SKM-1 (cell line): Measurements from ENCODE around the gene TTC16.

Experiments used
- DNase-seq: peaks from one replicate; lab custom pipeline; 2025; ENCODE audit not compliant: unreplicated experiment; lab: John Stamatoyannopoulos, UW

The TTC16 gene, protein sequence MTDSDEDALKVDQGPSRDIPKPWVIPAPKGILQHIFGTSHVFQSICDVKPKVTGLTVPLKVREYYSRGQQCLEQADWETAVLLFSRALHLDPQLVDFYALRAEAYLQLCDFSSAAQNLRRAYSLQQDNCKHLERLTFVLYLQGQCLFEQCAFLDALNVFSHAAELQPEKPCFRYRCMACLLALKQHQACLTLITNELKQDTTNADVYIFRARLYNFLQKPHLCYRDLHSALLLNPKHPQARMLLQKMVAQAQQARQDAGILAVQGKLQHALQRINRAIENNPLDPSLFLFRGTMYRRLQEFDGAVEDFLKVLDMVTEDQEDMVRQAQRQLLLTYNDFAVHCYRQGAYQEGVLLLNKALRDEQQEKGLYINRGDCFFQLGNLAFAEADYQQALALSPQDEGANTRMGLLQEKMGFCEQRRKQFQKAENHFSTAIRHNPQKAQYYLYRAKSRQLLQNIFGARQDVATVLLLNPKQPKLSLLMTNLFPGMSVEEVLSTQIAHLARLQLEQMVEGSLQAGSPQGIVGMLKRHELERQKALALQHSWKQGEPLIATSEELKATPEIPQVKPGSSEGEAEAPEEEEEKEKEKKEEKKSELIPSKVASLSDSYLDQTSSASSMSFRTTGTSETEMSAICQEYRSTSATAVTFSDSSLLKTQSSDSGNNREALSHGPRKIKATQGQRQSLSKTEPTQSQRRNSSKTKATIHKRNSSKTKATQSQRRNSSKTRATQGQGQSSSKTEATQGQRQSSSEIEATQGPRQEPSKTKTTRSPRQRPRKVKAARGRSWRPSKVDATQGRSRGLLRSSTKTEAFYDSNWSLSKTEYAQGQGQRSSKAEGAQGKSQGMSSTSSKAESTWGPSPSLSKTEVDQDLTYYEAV

DNA sequence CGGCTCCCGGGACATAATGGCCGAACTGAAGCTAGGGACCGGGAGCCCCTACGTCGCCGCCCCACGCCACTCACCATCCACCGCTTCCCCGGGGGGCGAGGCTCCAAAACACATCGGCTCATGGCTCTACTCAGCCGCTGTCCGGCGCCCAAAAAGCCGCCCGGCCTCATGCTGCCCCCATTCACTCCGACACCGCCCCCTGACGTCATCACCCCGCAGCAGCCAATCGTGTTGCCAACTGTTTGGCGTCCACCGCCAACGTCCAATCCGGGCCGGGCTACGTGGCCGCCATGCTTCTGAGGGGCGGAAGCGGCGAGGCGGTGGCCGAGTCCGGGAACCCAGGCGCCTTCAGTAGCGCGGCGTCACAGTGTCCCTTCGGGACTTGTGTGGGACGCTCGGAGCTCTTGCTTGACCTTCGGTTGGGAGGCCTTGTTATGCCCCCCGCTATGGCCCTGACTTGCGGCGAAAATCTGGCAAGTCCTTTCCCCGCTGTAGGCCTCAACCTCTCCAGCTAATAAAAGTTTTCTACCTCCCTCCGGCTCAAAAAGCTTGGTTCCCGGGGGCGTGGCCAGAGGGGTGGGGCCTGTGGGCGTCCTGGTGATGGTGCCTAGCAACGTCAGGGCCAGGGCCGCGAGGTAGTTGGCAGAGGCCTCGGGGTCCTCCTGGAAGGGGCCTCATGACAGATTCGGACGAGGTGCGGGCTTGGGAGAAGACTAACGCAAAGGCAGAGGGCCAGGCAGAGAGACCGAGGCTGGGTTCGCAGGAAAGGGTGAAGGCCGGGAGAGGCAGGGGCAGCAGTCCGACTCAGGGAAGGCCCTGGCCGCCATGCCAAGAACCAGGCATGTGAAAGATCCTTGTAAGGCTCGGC is at the start of gene TTC16, which contains the start of gene PTRH1:
TSS of gene TTC16 (plus strand) at position 610 of the 868 bp plus-strand sequence. CDS start at position 677, 67 bp downstream.
TSS of gene PTRH1 (minus strand) at position 194 of the 868 bp plus-strand sequence. CDS start at position 170, 24 bp downstream.
- DNase-seq = peak; percentile 83

DNA sequence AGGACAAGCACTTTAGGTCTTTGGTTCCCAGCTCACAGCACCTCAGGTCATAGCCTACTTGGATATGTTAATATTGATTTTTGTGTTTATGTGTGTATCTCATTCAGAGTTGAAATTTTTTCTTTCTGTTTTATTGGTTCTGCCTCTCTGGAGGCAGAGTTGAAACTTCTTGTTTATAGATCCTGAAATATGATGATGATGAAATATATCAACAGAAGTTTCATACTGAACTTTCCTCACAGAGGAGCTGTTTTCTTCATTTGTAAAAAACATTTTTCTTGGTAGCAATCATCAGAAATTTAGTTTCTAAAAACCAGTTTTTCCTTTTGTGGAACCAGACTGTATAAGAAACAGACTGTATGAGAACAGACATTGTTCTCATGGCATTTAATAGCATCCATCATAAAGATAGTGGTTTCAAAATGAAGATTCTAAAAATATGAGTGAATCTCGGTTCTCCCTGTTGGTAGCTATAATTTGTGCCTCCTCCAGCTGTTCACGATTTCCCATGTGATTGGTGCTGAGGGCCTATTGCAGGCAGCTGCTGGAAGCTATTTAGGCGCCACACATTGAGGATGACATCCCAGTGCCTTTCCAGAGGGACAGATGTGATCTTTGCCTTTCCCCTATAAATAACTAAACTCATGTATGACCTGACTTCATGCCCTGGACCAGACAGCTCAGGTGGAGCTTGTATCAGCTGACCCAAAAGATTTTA is 48.6 kb upstream of the TTC16 start:
- DNase-seq = no peak

DNA sequence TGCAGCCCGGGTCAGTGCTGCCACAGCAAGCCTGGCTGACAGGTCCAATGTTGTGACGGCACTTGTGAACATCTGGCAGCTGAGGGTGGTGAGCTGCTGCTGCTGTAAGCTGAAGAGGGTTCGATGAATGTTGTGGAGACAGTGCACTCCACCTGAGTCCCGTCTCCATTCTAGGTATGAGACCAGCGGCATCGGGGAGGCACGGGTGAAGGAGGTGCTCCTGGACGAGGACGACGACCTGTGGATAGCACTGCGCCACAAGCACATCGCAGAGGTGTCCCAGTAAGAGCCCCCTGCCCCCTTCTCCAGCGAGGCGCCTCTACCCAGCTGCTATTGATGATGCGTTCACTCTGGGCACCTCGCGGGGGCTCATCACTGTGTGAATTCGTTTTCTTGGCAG is 48.0 kb upstream of the TTC16 start:
- no peak for DNase-seq

DNA sequence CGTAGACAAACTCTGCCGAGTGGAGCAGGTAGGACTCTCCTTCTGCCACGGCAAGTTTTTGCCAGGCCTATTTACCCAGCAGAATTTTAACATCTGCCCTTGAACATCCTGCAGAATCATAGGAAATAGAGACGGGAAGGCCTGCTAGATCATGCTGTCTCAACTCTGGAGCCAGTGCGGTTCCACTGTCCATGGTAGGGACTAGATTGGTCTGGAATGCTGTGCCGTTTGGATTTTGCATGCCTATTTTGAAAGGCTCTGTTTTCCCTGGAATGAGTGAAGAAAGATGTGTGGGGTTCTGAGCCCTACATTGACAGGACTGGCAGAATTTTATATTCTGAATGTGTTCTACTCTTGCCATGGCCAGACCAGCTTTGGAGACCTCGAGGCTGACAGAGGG is 42.6 kb upstream of the TTC16 start:
- DNase-seq = no peak

DNA sequence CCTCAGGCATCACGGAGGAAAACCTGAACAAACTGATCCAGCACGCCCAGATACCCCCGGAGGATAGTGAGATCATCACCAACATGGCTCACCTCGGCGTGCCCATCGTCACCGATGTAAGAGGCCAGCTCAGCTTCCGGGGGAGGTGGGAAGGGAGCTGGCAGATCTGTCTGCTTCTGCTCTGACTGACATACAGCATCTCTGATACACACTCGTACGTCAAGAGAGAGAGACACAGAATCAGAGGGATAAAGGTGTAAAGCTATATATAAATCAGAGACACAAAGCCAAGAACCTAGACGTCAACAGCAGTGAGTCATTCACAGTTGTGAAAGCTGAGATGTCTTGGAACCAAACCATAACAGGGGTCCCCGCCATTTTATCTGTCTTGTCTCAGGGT is 39.2 kb upstream of the TTC16 start:
- no peak for DNase-seq

DNA sequence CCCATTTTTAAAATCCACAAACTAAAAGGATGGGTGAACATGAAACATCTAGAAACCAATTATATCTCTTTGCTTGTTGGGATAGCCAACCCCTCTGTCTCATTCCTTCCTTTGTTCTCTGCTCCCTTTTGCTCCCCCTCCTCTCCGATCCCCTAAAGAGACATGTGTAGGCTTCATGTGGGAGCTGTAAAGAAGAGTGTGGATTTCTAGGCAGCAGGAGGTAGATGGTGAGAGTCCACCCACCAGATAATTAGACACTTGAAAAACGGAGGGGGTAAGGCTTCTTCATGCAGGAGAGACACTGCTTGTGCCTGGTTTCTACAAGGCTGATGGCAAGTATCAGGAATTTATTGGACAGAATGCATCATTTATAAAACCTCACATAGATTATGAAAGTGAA is 36.4 kb upstream of the TTC16 start:
- no peak for DNase-seq

DNA sequence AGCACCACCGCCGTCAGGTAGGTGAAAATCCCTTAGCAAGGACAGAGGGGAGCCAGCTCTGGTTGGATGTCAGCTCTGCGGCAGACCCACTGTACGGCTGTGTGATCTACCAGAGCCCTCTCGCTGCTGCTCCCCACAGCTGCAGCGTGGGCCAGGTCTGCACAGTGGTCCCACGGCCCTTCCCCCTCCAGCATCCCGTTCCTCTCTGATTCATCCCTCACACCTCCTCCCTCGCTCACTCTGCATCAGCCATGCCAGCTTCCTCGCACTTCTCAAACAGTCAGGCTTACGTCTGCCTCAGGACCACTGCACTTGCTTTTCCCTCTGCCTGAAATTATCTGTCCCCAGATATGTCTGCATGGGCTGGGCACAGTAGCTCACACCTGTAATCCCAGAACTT is 35.7 kb upstream of the TTC16 start:
- no peak for DNase-seq

DNA sequence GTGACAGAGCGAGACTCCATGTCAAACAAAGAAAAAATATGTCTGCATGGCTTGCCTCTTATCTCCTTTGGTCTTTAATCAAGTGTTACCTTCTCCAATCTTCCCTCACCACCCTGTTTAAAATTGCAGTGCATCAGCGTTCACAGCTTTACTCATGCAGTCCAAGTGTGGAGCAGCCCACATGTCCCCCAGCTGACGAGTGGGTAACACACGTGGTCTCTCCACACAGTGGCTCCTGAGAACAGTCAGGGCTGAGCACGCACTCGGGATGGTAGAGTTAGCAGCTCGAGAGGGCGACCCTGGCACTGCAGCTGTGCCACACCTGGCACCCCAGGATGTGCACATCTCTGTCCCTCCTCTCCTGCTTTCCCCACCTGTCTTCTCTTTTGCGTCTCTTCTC is 35.0 kb upstream of the TTC16 start:
- DNase-seq = no peak

DNA sequence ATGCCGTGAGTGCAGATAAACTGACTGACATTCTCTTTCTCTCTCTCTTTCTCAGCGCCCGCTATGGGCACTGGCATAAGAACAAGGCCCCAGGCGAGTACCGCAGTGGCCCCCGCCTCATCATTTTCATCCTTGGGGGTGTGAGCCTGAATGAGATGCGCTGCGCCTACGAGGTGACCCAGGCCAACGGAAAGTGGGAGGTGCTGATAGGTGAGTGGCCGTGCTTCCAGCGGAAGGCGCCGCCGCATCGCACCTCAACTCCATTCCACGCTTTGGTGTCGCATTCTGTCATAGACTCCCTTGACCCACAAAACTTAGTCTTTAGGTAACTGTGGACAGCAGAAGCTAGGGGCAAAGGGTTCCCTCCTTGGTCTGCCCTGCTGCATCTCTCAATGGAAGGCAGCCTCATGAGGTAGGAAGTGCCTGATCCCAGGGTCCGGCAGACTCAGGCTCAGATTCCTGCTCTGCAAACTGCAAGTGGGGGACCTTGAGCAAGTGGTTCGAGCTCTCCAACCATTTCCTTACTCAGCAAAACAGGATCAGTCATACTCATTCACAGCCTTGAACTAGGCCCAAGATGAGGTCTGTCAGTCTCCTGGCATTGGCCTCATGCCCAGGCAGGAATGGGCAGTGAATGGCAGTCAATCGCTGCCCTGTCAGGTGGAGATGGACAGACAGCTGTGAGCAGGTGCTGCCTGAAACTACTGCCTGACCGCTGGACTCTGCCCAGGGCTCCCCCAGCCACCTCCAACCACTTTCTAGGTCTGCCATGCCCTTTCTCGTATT is 33.3 kb upstream of the TTC16 start:
- no peak for DNase-seq

DNA sequence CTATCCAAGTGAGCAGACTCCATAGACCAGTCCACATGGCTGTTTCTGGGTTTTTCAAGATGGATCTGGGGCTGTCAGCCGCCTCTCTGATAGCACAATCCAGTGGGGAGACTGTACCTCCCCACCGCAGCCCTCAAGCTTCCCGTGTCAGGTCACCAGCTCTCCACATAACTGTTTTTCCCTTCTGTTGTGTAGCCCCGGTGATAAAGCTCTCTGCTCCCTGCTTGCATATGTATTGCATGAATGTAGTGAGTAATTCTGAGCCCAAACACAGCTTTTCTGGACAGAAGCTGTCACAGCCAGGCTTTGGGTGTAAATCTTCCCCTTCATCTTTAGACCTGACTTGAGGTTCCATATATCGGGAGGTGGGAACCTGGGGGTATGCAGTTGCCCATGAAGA is 32.2 kb upstream of the TTC16 start:
- DNase-seq = no peak

DNA sequence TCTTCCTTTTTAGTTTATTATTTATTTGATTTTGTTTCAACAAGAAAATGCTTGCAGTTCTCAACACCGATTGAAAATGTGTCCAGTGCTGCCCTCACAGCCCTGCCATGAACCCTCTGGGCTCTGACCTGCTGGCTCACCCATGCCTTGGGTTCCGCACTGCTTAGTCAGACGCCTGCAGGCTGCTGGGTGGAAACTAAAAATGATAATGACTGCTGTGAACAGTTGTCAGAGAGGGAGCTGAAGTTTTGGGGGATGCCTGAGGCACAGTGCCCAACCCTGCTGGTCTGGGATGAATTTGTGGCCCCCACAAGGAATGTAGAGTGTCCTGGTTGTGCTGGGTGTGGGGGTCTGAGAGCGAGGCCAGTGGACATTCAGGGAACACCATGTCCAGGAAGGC is 31.3 kb upstream of the TTC16 start:
- no peak for DNase-seq

DNA sequence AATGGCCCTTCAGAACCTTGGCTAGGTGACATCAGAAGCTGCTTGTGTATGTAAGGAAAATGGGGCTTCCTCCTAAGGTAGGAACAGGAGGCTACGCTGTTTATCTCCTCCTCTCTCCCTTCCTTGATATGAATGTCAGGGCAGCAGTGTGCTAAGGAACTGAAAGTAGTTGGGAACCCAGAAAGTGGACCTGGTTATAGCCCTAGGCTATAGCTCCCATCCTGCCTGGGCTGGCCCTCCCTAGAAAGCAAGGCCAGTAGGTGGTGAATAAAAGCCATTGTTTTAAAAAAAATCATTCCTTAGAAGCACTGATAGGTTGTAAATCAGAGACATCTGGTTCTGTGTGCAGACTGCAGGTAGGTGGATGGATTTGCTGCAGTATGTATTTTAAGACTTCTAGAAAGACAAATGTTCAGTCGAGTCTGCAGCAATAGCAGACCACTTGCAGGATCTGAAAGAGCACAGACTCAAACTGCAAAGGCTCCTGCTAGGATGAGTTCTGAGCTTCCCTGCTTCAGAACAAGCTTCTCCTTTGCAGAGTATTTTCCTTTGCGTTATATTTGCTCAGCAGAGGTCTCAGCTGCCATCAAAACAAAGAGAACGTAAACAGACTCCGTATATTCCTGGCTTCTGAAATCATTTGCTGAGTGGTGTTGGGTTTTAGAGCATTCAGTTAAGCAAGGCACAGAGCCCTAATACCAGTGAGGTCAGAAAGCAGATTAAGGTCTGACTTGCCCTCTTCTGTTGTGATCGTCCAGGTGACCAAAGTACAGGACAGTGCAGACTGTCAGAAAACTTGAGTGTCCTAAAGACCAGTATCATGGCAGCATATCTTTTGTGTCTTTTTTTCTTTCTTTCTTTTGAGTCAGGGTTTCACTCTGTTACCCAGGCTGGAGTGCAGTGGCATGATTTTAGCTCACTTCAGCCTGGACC is 29.2 kb upstream of the TTC16 start:
- DNase-seq = no peak

DNA sequence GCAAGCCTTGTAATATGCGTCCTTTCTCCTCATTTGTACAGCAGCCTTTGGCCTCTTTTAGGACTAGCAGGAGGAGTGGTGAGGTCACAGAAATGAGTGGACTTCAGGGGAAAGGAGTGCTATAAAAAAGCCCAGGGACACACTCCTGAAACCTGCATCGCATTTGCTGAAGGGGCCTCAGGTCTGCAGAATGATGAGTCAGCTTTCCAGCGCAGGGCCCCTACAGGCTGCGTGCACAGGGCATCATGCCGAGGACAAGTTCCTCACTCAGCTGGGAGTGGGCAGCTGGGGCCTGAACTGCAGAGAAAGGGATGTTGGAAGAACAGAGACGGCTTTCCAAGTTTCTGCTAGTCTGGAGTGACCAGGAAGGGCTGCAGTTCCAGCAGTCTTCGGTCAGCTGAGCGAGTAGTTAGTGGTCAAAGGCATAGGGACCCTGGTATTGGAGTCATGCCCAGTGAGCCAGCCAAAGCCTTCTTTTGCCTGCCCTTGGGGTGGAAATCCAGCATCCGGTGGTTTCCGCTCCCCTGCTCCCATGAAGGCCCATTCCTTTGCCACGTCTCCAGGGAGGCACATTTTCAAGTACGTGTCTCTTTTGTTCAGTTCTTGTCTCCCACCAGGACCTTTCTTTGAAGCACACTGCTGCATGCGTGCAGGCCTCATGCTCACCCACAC is 26.4 kb upstream of the TTC16 start:
- no peak for DNase-seq

DNA sequence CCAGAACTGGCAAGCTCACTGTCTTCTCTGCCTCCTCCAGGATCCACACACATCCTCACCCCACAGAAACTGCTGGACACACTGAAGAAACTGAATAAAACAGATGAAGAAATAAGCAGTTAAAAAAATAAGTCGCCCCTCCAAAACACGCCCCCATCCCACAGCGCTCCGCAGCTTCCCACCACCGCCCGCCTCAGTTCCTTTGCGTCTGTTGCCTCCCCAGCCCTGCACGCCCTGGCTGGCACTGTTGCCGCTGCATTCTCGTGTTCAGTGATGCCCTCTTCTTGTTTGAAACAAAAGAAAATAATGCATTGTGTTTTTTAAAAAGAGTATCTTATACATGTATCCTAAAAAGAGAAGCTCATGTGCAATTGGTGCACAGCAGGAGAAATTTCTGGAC is 25.1 kb upstream of the TTC16 start:
- DNase-seq = no peak

DNA sequence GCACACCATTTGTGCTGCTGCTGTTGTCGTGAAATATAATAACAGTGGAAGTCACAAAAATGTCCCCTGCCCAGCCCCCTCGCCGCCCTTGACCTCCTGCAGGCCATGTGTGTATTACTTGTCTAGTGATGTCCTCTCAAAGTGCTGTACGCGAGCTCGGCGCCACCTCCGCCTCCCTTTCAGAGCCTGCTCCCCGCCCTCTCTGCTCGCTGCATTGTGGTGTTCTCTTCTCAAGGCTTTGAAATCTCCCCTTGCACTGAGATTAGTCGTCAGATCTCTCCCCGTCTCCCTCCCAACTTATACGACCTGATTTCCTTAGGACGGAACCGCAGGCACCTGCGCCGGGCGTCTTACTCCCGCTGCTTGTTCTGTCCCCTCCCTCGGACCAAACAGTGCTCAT is 23.8 kb upstream of the TTC16 start:
- DNase-seq = no peak

DNA sequence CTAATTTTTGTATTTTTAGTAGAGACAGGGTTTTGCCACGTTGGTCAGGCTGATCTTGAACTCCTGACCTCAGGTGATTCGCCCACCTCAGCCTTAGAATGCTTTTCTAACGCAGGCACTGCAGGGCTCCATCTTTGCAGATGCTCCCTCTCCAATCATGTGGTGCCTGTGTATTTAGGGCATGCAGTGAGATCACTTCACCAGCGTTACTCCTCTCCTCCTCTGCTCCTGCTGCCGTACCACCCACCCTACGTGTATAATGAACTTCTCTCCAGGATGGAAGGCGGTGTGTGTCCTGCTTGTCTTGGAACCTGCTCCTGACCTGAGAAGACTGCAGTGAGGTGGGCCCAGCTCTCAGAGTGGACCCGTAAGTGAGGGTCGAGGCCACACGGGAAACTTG is 22.7 kb upstream of the TTC16 start:
- DNase-seq = no peak

DNA sequence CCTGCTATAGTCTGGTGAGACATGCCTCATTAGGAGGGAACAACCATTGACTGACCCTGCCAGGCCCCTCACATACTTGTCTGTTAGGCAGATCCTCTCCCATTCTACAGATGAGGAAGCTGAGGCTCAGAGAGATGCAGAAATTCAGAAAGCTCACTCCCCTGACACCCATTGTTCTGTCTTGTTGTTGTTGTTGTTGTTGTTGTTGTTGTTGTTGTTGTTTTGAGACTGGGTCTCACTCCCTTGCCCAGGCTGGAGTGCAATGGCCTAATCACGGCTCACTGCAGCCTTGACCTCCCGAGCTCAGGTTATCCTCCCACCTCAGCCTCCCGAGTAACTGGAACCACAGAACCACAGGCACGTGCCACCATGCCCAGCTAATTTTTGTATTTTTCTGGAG is 22.2 kb upstream of the TTC16 start:
- no peak for DNase-seq
